K562 (cell line): ENCODE data around the gene C10orf95. TPM values are rescaled to one million over a fixed set of nuclear protein-coding genes. Genes with fewer than 3 reads are reported as not detected.

Source experiments
- ARID1B ChIP-seq: fragments of 450-650 bp; IDR thresholded peaks from 2 replicates; pipeline ENCODE4 v1.6.1; 2016; ENCODE audit warnings: antibody characterized with exemption, mild to moderate bottlenecking, inconsistent platforms
- BDP1 ChIP-seq: IDR thresholded peaks from 3 replicates; pipeline ENCODE4 v1.6.1; 2011; ENCODE audit not compliant: insufficient read length, insufficient read depth
- BHLHE40 ChIP-seq: IDR thresholded peaks from 2 replicates; pipeline ENCODE4 v1.6.1; 2011; ENCODE audit warnings: low read length, improper control_type of control experiment
- CBFA2T3 ChIP-seq: fragments of 450-650 bp; IDR thresholded peaks from 2 replicates; pipeline ENCODE4 v1.6.1; 2017
- CTBP1 ChIP-seq: fragments of 450-650 bp; IDR thresholded peaks from 2 replicates; pipeline ENCODE4 v1.6.1; 2016; ENCODE audit warnings: borderline replicate concordance
- DACH1 ChIP-seq: fragments of 450-650 bp; IDR thresholded peaks from 2 replicates; pipeline ENCODE4 v1.6.1; 2018; ENCODE audit not compliant: partially characterized antibody
- ELF4 ChIP-seq: fragments of 450-650 bp; formaldehyde crosslinking; IDR thresholded peaks from 2 replicates; pipeline ENCODE4 v1.4.0; 2022; ENCODE audit warnings: missing genetic modification characterization
- HDGF ChIP-seq: fragments of 450-650 bp; IDR thresholded peaks from 2 replicates; pipeline ENCODE4 v1.6.1; 2016
- MCM5 ChIP-seq: fragments of 450-650 bp; IDR thresholded peaks from 2 replicates; pipeline ENCODE4 v1.6.1; 2016; ENCODE audit warnings: low read depth
- RBM15 ChIP-seq: fragments of 200-400 bp; formaldehyde crosslinking; IDR thresholded peaks from 2 replicates; pipeline ENCODE4 v1.6.1; 2018; ENCODE audit warnings: mild to moderate bottlenecking, low read length, moderate library complexity; ENCODE audit not compliant: insufficient read depth
- SMC3 ChIP-seq: conservative IDR thresholded peaks from 2 replicates; pipeline ENCODE4 v1.6.1; 2011; ENCODE audit warnings: low read depth, low read length, improper control_type of control experiment; ENCODE audit not compliant: insufficient read depth
- TGIF2 ChIP-seq: sonication (generic); formaldehyde crosslinking; IDR thresholded peaks from 2 replicates; pipeline ENCODE4 v1.8.1; 2022; ENCODE audit warnings: mild to moderate bottlenecking, missing genetic modification reagents, moderate library complexity
- ZNF644 ChIP-seq: fragments of 200-800 bp; sonication (Bioruptor generic); IDR thresholded peaks from 2 replicates; pipeline ENCODE4 v1.6.1; 2016; ENCODE audit warnings: low read depth, missing genetic modification characterization, missing compliant biosample characterization
- ZNF695 ChIP-seq: fragments of 450-650 bp; formaldehyde crosslinking; IDR thresholded peaks from 2 replicates; pipeline ENCODE4 v1.4.0; 2020; ENCODE audit warnings: mild to moderate bottlenecking, moderate library complexity
- ZNF75A ChIP-seq: fragments of 450-650 bp; formaldehyde crosslinking; IDR thresholded peaks from 2 replicates; pipeline ENCODE4 v1.4.0; 2020; ENCODE audit warnings: mild to moderate bottlenecking
- ZNF780A ChIP-seq: fragments of 250-450 bp; sonication (Bioruptor Pico); IDR thresholded peaks from 2 replicates; pipeline ENCODE4 v1.5.0; 2021; ENCODE audit warnings: mild to moderate bottlenecking
- polyA plus RNA-seq, 8 experiments: library from polyadenylated mRNA; depleted of rRNA in 4 of 8; stranded (reverse) in 5 of 8; unstranded in 3 of 8; fragments of >200 nt; fragmentation: Nextera tagmentation in 2 of 8; fragmentation: Illumina TruSeq in 1 of 8; extraction: Ambion mirVana in 2 of 8; extraction: Trizol in 1 of 8; gene quantifications; 2 replicates each; pipeline versions ENCODE4 v1.2.1 to v1.2.3, GENCODE V29; 2011 to 2014; ENCODE audit warnings: inconsistent platforms in 1 of 8, missing spikeins in 1 of 8
- total RNA-seq, 7 experiments: library from RNA; depleted of rRNA in 6 of 7; stranded (reverse); fragments of >200 nt in 6 of 7; fragmentation: Illumina TruSeq in 2 of 7; extraction: Trizol in 2 of 7; gene quantifications; 2 replicates each; pipeline versions ENCODE4 v1.2.1 to v1.2.3, GENCODE V29; 2011 to 2021; ENCODE audit warnings: low replicate concordance in 1 of 7
- TF ChIP-seq, protein P1 (sequence below): fragments of 450-650 bp; IDR thresholded peaks from 2 replicates; pipeline ENCODE4 v1.6.1; 2016; ENCODE audit warnings: mild to moderate bottlenecking
- TF ChIP-seq, protein P2 (sequence below): sonication (generic); formaldehyde crosslinking; IDR thresholded peaks from 2 replicates; pipeline ENCODE4 v1.8.1; 2023; ENCODE audit warnings: mild to moderate bottlenecking, missing genetic modification reagents
- TF ChIP-seq, protein P3 (sequence below): fragments of 450-650 bp; IDR thresholded peaks from 2 replicates; pipeline ENCODE4 v1.6.1; 2018; ENCODE audit warnings: mild to moderate bottlenecking, low read depth; ENCODE audit not compliant: partially characterized antibody
- TF ChIP-seq, protein P4 (sequence below): fragments of 450-650 bp; IDR thresholded peaks from 2 replicates; pipeline ENCODE4 v1.6.1; 2018; ENCODE audit not compliant: partially characterized antibody

C10orf95 gene
- total and polyA plus RNA-seq, 9 of the 15 experiments (the other 6 are each of a cell fraction or from before 2014, with no cell fraction given): 0.03 to 0.41 (median 0.17) TPM; not detected in 1

DNA sequence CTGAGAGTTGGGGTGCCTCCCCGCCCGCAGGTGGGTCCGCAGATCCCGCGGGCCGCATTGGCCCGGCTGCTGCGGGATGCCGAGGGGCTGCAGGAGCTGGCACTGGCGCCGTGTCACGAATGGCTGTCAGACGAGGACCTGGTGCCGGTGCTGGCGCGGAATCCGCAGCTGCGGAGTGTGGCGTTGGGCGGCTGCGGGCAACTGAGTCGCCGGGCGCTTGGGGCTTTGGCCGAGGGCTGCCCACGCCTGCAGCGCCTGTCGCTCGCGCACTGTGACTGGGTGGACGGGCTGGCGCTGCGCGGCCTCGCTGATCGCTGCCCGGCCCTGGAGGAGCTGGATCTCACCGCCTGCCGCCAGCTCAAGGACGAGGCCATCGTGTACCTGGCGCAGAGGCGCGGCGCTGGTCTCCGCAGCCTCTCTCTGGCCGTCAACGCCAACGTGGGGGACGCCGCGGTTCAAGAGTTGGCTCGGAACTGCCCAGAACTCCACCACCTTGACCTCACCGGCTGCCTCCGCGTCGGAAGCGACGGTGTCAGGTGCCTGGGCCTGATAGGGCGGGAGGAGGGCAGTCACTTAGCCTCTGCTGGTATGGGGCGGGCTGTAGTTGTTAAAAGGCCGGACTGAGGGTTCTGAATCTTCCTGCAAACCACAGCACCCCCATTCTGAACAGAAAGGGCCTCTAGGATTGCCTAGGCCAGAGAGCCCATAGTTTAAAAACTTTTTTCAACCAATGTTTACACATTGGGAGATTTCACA, 29.4 kb downstream of the C10orf95 start (continued):
- no peak for TF ChIP-seq RBM15
- TF ChIP-seq ELF4 (CRISPR knock-in tag): no peak
- 0 out of 2 replicates have a peak, but pooled peaks have one; percentile 25 for TF ChIP-seq ARID1B
- TF ChIP-seq, protein P1, sequence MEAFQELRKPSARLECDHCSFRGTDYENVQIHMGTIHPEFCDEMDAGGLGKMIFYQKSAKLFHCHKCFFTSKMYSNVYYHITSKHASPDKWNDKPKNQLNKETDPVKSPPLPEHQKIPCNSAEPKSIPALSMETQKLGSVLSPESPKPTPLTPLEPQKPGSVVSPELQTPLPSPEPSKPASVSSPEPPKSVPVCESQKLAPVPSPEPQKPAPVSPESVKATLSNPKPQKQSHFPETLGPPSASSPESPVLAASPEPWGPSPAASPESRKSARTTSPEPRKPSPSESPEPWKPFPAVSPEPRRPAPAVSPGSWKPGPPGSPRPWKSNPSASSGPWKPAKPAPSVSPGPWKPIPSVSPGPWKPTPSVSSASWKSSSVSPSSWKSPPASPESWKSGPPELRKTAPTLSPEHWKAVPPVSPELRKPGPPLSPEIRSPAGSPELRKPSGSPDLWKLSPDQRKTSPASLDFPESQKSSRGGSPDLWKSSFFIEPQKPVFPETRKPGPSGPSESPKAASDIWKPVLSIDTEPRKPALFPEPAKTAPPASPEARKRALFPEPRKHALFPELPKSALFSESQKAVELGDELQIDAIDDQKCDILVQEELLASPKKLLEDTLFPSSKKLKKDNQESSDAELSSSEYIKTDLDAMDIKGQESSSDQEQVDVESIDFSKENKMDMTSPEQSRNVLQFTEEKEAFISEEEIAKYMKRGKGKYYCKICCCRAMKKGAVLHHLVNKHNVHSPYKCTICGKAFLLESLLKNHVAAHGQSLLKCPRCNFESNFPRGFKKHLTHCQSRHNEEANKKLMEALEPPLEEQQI: no peak
- no peak for TF ChIP-seq ZNF695
- TF ChIP-seq ZNF75A: no peak
- no peak for TF ChIP-seq DACH1
- TF ChIP-seq CTBP1: no peak
- no peak for TF ChIP-seq TGIF2 (CRISPR knock-in tag)
- no peak for TF ChIP-seq ZNF644 (tag)
- TF ChIP-seq ZNF780A (CRISPR knock-in tag): no peak
- TF ChIP-seq BDP1: no peak
- no peak for TF ChIP-seq SMC3
- TF ChIP-seq, protein P2, sequence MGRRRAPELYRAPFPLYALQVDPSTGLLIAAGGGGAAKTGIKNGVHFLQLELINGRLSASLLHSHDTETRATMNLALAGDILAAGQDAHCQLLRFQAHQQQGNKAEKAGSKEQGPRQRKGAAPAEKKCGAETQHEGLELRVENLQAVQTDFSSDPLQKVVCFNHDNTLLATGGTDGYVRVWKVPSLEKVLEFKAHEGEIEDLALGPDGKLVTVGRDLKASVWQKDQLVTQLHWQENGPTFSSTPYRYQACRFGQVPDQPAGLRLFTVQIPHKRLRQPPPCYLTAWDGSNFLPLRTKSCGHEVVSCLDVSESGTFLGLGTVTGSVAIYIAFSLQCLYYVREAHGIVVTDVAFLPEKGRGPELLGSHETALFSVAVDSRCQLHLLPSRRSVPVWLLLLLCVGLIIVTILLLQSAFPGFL (CRISPR knock-in tag): no peak
- TF ChIP-seq, protein P3, sequence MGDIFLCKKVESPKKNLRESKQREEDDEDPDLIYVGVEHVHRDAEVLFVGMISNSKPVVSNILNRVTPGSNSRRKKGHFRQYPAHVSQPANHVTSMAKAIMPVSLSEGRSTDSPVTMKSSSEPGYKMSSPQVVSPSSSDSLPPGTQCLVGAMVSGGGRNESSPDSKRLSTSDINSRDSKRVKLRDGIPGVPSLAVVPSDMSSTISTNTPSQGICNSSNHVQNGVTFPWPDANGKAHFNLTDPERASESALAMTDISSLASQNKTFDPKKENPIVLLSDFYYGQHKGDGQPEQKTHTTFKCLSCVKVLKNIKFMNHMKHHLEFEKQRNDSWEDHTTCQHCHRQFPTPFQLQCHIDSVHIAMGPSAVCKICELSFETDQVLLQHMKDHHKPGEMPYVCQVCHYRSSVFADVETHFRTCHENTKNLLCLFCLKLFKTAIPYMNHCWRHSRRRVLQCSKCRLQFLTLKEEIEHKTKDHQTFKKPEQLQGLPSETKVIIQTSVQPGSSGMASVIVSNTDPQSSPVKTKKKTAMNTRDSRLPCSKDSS: no peak
- no peak for TF ChIP-seq BHLHE40
- TF ChIP-seq, protein P4, sequence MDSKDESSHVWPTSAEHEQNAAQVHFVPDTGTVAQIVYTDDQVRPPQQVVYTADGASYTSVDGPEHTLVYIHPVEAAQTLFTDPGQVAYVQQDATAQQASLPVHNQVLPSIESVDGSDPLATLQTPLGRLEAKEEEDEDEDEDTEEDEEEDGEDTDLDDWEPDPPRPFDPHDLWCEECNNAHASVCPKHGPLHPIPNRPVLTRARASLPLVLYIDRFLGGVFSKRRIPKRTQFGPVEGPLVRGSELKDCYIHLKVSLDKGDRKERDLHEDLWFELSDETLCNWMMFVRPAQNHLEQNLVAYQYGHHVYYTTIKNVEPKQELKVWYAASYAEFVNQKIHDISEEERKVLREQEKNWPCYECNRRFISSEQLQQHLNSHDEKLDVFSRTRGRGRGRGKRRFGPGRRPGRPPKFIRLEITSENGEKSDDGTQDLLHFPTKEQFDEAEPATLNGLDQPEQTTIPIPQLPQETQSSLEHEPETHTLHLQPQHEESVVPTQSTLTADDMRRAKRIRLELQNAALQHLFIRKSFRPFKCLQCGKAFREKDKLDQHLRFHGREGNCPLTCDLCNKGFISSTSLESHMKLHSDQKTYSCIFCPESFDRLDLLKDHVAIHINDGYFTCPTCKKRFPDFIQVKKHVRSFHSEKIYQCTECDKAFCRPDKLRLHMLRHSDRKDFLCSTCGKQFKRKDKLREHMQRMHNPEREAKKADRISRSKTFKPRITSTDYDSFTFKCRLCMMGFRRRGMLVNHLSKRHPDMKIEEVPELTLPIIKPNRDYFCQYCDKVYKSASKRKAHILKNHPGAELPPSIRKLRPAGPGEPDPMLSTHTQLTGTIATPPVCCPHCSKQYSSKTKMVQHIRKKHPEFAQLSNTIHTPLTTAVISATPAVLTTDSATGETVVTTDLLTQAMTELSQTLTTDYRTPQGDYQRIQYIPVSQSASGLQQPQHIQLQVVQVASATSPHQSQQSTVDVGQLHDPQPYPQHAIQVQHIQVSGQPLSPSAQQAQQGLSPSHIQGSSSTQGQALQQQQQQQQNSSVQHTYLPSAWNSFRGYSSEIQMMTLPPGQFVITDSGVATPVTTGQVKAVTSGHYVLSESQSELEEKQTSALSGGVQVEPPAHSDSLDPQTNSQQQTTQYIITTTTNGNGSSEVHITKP: no peak
- TF ChIP-seq CBFA2T3: peak; percentile 52
- TF ChIP-seq HDGF: no peak
- no peak for TF ChIP-seq MCM5
